Hematopoietic multipotent progenitor cell (in vitro differentiated cells): Measurements from ENCODE around the gene C6orf132. TPM values are rescaled to one million over a fixed set of nuclear protein-coding genes. Genes with fewer than 3 reads are reported as not detected.

Source experiments
- DNase-seq, 3 donors: peaks; one replicate each; pipeline ENCODE4 v3.0.0-alpha.2; 2011 to 2015; ENCODE audit warnings: low read depth in 2 of 3, low spot score in 2 of 3
- total RNA-seq: library from RNA; depleted of rRNA; stranded (reverse); fragments of >200 nt; gene quantifications from one replicate; pipeline ENCODE4 v1.2.3, GENCODE V29; 2012

The C6orf132 gene
- total RNA-seq, 1 donor, result under 0.01 TPM

DNA sequence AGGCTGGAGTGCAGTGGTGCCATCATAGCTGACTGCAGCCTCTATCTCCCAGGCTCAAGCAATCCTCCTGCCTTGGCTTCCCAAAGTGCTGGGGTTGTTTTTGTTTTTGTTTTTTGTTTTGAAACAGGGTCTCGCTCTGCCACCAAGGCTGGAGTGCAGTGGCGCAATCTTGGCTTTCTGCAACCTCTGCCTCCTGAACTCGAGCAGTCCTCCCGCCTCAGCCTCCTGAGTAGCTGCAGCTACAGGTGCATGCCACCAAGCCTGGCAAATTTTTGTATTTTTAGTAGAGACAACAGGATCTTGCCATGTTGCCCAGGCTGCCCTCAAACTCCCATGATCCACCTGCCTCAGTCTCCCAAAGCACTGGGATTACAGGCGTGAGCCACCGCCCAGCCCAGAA is 4.2 kb downstream of the C6orf132 start:
- DNase-seq, result no peak

- DNase-seq, result no peak
Observed at GRCh38 chr6:42137194-42137753, 5.1 kb downstream of the C6orf132 start.

DNA sequence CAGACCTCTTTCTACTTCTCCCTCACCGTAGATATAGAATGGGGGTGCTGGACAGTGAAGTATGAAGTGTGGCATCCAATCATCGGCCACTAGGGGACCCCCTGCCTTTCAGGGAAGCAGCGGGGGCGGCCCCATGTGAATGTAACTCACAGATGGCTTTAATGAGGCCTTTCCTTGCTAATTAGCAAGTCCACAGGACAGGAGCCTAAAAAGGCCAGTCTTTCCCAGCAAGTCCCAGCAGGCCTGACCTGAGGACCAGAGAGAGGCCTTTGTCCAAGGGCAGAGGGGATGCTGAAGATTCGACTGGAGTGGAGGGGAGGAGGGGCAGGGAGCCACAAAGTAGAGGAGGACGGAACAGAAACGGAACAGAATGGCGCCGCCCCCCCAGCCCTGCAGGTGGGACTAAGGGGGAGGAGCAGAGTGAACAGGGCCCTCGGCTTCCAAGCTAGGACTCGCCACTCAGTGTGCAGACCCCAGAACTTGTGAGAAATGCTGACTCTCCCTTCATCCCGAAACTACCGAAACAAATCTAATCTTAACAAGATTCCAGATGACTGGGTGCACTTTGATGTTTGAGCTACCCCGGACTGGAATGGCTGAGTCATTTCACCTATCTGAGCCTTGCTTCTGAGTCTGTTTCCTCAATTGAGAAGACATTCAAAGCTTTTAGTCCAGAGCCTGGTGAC is 5.8 kb downstream of the C6orf132 start:
- peak in 2 of 3 donors; percentile 78 to 91 for DNase-seq

DNA sequence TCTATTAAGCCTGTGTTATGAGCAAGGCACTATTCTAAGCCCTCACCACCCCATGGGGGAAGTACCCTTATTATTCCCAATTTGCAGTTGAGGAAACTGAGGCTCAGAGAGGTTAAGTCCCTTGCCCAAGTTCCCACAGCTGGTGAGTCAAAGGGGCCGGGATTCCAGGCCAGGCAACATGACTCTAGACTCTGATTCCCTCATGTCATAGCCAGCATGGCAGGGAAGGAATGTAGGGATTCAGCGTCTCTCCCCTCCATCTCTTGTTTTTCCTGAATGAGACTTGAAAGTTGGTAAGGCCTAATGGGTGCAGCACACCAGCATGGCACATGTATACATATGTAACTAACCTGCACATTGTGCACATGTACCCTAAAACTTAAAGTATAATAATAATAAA is 6.7 kb downstream of the C6orf132 start:
- no peak for DNase-seq

DNA sequence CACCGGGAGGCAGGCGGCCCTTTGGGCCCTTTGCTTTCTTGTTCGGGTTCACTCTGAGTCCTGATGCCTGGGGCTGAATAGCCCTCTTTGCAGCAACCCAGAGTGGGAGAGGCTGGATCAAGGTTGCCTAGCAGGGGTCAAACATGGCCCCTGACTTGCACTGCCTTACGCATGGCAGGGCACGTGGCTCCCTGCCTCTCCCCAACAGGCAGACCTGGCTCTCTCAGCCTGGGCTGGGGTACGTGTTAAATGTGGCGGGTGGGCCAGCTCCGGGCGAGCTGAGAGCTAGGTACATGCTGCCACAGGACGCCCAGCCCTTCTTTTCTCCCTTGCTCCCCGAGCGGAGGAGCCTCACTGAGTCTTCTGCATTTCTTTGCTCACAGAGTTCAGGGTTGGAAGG is 7.3 kb downstream of the C6orf132 start:
- DNase-seq, result no peak

DNA sequence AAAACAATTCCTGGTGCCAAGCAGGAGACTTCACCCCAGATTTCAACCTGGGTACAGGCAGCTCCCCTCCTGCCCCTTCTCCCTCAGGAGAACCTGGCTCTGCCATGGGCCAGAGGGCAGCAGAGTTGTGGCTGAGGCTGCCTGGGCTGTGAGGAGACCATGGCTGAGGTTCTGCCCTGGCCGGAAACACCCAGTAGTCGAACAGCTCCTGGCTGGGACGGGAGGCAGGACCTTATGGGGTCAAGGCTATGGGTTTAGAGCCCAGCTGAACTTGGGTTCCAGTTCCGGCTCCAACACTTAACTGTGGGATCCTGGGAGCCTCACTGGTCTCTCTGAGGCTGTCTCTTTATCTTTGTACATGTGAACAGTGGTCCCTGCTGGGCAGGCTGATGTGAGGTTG is 8.5 kb downstream of the C6orf132 start:
- no peak for DNase-seq

GRCh38 chr6:42131531-42131930 is 10.9 kb downstream of the C6orf132 start:
- no peak for DNase-seq

- no peak for DNase-seq
Observed at GRCh38 chr6:42129360-42129676, 13.1 kb downstream of the C6orf132 start.

- DNase-seq, result no peak
Observed at GRCh38 chr6:42128460-42129359, 13.7 kb downstream of the C6orf132 start.

DNA sequence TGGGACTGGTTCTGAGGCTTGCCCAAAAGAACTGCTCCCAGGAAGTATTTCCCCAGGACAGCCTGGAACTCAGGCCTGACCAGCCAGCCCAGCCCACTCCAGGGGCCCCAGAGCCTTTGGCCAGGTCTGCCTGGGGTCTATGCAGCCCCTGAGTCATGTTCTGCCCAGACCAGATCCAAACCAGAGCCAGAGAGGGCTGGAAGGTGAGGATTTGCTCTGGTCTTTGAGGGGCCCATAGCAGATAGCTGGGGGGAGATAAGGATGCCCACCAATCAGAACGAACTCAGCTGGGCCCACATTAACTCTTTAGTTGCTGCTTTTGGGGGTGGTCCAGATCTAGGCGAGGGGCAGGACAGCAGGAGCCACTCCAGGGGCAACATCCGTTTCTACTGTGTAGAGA is 16.8 kb downstream of the C6orf132 start:
- DNase-seq, result no peak

DNA sequence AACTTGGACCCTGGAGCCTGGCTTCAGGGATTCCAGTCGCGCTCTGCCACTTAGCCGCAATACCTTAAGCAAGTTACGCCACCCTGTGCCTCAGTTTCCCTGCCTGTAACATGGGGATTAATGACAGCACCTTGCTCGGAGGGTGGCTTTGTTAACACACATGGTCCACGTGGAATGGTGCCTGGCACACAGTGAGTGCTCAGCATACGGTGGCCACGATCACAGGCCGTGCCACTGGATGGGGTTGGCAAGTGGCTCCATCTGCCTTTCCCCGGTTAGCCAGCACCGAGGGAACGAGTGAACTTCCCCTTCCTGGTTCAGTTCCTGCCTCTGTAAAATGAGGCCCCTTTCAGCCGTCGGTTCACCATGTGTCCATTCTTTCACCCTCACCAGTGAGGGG is 17.2 kb downstream of the C6orf132 start:
- DNase-seq, result peak in 1 of 3 donors; percentile 10

DNA sequence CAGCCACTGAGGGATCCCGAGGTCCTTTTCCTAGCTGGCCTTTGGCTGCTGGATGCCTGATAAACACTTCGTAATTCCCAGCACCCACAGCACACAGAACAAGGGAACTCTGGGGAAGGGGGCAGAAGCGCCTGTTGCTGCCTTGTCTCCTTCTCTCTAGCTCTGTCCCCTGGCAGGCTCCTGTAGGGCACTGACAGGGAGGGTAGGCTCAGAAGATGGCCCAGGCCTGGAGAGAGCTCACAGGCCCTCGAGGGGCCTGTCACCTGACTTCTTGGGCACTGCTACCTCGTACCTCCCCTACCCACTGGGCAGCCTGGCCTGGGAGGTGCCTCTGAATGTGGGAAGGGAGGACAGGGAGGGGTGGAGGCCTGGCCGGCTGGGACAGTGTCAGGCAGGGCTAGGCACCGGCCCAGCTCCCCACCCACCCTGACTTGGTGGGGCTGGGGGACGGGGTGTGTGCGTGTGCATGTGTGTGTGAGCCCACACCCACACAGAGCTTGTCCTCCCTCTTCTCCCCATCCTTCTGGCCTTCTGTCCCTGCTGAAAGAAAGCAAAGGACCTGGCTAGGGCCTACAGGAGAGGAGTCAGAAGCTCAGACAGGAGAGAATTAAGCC is 18.1 kb downstream of the C6orf132 start:
- no peak for DNase-seq

DNA sequence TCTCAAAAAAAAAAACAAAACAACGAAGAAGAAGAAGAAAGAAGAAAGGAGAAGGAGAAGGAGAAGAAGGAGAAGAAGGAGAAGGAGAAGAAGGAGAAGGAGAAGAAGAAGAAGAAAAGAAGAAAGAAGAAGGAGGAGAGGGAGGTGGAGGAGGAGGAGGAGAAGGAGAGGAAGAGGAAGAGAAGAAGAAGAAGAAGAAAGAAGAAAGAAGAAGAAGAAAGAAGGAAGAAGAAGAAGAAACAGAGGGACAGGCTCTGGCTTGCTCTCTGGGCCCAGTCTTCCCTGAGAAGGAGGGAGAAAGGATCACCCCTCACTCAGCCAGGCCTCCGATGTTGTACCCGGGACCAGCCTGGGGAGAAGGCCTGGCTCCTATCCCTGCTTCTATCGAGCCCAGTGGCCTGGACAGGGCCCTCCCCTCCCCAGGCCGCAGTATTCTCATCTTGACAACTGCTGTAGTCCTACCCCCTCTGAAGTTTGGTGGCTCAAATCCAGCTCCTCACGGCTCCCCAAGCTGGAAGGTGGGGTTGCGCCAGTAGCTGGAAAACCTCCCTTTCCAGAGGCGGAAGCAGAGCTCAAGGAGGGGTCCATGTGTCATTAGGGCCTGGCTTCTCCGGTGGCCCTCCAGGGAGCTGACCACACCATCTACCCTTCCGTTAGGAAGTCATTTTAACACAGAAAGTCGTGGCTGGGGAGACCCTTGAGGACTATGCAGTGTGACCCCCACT is 18.9 kb downstream of the C6orf132 start:
- no peak for DNase-seq

- no peak for DNase-seq
Observed at GRCh38 chr6:42120895-42121865, 21.2 kb downstream of the C6orf132 start.

DNA sequence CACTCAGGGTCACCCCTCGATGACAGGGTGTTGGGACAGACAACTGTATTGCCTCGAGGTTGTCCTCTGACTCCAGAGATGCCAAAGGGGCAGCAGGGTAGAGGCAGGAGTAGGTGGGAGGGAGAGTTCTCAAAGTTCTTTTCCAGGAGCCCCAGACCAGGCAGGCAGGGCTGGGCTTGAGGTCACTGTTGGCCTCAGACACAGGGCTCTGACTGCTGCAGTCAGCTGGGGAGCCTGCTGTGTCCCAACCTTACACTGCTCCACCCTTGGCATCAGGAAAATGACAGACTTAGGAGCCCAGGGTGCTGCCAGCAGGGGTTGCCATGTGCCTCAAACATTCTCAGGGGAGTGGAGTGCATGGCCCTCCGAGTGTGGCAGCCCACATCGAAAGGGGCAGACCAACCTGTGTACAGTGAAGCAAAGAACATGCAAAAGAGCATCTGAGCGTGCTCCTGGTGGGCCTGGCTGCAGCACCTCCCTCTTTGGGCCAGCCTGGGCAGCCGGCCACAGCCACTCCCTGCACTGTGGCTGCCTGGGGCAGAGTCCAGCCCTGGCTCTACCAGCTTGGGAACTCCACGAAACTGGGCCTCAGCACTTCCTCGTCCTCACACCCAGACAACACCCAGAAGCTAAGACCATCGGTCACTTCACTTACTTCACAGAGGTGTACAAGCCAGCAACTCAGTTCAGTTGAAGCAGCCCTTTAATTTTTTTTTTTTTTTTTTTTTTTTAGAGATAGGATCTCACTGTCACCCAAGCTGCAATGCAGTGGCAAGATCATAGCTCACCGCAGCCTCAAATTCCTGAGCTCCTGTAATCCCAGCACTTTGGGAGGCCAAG is 24.0 kb downstream of the C6orf132 start:
- no peak for DNase-seq

DNA sequence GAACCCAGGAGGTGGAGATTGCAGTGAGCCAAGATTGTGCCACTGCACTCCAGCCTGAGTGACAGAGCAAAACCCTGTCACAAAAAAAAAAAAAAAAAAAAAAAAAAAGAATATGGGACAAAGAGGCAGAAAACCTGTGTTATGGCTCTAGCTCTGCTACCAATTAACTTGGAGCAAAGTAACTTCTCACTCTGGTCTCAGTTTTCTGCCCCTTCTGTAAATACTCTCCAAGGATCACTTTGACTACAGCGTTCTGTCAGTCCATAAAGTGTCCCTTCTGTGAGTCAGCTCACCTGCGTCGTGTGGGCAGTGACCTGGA is 24.6 kb downstream of the C6orf132 start:
- DNase-seq, result no peak

- no peak for DNase-seq
Observed at GRCh38 chr6:42113936-42114636, 28.3 kb downstream of the C6orf132 start.

- DNase-seq, result no peak
Observed at GRCh38 chr6:42112351-42112750, 30.1 kb downstream of the C6orf132 start.
